Measurements from ENCODE around the gene SLC16A13. TPM values are rescaled to one million over a fixed set of nuclear protein-coding genes. Genes with fewer than 3 reads are reported as not detected.
"Not testable (repeated sequence)": the region's sequence is repeated elsewhere in the genome, so short reads cannot be mapped to it uniquely, and the experiment has no call there.

SLC16A13 gene, protein sequence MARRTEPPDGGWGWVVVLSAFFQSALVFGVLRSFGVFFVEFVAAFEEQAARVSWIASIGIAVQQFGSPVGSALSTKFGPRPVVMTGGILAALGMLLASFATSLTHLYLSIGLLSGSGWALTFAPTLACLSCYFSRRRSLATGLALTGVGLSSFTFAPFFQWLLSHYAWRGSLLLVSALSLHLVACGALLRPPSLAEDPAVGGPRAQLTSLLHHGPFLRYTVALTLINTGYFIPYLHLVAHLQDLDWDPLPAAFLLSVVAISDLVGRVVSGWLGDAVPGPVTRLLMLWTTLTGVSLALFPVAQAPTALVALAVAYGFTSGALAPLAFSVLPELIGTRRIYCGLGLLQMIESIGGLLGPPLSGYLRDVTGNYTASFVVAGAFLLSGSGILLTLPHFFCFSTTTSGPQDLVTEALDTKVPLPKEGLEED
- 1 to 10 TPM; 3.4 to 5.2 (median 4.2) TPM for polyA plus RNA-seq (ENCODE audit: insufficient read depth in 1 of 5, insufficient read length in 5 of 5, low replicate concordance in 1 of 5)
- long read RNA-seq, donor 1, partial matches to known transcripts, result 0 of 3 reads
- long read RNA-seq, donor 1, other reads (novel, unspliced or antisense), result 0 of 3 reads
- long read RNA-seq, donor 2, partial matches to known transcripts, result 0 of 1 reads
- long read RNA-seq, donor 2, other reads (novel, unspliced or antisense), result 0 of 1 reads
- long read RNA-seq, donor 3, partial matches to known transcripts, result 0 of 1 reads
- long read RNA-seq, donor 3, other reads (novel, unspliced or antisense), result 0 of 1 reads
- long read RNA-seq, donor 4, result 0 reads
- long read RNA-seq, donor 5, partial matches to known transcripts, result 0 of 1 reads
- long read RNA-seq, donor 5, other reads (novel, unspliced or antisense), result 0 of 1 reads
- long read RNA-seq, donor 6, partial matches to known transcripts, result 0 of 1 reads
- long read RNA-seq, donor 6, other reads (novel, unspliced or antisense), result 0 of 1 reads
- long read RNA-seq, donor 7, partial matches to known transcripts, result 0 of 1 reads
- long read RNA-seq, donor 7, other reads (novel, unspliced or antisense), result 0 of 1 reads
- long read RNA-seq, donor 8, result 0 reads

DNA sequence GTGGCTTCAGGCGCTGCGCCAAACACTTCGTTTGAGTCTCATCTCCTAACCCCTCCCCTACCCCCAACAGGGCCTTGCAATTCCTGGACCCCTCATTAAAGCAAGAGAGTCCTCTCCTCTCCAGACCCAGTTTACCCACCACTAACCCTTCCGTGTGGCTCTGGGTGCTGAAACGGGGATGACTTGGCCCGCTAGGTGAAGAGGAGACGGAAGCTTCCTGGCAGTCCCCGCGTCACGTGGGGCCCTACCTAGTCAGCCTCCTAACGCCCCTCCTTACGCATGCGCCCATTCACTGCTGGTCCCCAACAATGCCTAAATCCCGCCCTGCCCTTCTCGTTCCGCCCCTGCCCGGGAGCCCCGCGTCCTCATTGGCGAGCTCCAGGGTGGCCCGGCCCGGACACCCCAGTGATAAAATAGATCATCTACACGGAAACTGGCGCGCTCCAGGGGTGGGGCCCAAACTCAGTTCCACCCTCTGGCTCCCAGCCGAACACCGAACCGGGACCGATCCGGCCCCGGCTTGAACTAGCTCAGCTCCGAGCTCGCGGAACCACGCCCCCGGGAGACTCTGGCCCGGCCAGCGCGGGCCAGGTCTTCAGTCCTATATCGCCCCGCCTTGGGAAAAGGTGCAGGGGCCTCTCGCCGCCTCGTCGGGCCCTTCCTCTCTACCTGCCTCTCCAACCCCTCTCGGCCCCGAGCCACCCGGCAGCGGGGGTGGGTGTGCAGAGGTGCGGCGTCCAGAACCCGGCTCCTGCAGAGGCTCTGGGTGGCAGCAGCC, at the start of gene SLC16A13:
Gene SLC16A13 (plus strand): TSS at position 425 of the 778 bp plus-strand sequence. CDS start 368 bp downstream, outside the sequence.
- peak; percentile 90 to 93 for DNase-seq

DNA sequence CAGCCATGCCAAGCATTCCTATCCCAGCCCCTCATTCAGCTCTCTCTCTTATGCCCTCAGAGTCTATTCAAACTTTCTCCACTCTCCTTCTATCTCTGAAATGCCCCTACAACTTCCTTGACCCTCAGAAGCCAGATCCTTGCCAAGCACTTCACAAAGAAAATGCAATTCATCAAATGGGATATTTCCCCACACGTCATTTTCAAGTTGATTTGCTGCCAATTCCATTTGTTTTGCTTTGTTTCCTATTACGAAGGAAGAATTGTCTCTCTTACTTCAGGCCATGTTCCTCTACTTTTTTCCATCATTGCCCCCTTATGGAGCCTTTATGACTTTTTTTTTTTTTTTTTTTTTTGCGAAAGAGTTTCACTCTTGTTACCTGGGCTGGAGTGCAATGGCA, 49.1 kb upstream of the SLC16A13 start:
- DNase-seq, result peak; percentile 35 to 37

DNA sequence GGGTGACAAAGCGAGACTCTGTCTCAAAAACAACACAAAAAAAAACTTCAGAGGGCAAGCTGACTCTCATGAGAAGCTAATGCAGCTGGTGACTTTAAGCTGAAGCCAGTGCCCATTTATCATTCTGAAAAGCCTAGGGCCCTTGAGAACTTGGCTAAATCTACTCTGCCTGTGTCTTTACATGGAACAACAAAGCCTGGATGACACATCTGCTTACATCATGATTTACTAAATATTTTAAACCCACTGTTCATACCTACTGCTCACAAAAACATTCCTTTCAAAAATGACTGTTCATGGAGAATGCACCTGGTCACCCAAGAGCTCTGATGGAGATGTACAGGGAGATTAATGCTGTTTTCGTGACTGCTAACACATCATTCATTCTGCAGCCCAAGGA, 46.0 kb upstream of the SLC16A13 start:
- no peak for DNase-seq

DNA sequence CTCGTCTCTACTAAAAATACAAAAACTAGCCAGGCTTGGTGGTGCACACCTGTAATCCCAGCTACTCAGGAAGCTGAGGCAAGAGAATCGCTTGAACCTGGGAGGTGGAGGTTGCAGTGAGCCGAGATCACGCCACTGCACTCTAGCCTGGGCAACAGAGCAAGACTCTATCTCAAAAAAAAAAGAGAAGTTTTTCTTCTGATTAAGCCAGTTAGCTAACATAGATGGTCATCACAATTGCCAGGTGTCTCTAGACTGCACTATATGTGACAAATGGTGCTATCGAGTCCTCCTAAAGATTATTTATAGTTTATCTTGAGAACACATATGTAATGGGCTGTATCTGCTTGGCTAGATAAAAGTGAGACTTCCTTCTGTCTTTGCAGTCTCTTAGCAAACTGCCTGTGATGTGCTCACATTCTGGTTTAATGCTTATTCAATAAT, 42.2 kb upstream of the SLC16A13 start:
- not testable (repeated sequence) for DNase-seq

GRCh38 chr17:6994118-6994598, 41.7 kb upstream of the SLC16A13 start:
- DNase-seq, result no peak

- no peak for DNase-seq
Measured at GRCh38 chr17:6994666-6995256, 41.1 kb upstream of the SLC16A13 start.

DNA sequence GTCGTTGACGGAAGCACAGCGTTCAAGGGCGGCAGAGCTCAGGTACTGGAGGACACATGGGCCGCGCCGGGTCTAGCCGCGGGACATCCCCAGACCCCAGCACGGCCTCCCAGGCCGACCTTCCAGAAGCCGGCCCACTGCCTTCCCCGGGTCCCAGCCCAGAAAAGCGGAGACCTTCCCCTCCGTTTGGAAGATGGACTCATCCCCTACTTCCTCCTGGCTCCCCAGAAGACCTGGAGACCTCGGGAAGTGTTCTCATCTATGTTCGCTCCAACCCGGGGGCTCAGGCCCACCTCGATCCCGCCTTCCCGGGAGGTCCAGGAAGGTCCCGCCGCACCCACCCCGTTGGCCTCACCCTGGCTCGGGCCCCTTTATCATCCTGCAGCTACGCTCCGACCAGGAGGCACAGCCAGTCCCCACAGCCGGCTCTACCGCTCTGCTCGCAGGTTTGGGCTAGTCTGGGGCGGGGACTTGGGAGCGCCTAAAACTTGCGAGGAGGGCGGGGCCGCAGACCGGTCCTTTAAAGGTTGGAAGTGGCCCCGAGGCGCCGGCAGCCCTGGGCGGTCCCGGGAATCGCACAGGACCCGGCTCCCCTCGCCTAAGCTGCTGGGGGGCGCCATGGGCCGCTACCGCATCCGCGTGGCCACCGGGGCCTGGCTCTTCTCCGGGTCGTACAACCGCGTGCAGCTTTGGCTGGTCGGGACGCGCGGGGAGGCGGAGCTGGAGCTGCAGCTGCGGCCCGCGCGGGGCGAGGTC, 40.1 kb upstream of the SLC16A13 start, which contains the start of gene ALOX12:
Gene ALOX12 (plus strand): TSS at position 550 of the 756 bp plus-strand sequence. CDS start 69 bp downstream, at position 619.
- no peak for DNase-seq

- DNase-seq, result no peak
Measured at GRCh38 chr17:6996256-6997011, 39.4 kb upstream of the SLC16A13 start.

- DNase-seq, result no peak
Measured at GRCh38 chr17:6997171-6997570, 38.6 kb upstream of the SLC16A13 start.

DNA sequence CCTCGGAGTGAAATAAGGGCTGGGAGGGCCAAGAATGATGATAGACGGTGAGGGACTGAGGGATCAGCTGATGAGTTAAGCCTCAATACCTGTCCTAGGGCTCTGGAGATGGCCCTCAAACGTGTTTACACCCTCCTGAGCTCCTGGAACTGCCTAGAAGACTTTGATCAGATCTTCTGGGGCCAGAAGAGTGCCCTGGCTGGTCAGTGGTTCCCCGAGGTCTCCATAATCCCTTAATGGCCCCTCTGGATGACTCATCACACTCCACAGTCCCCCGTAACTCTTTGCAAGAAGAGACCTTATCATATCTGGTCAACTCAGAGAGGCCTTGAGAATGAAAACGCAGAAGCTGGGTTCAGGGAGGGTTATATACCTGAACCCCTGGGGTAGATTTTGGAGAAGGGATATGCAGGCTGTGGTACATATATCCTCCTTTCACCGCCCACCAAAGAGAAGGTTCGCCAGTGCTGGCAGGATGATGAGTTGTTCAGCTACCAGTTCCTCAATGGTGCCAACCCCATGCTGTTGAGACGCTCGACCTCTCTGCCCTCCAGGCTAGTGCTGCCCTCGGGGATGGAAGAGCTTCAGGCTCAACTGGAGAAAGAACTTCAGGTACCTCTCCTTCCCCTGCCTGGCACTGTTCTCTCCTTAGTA, 36.8 kb upstream of the SLC16A13 start:
- DNase-seq, result no peak

GRCh38 chr17:7001318-7001961, 34.4 kb upstream of the SLC16A13 start:
- no peak for DNase-seq

DNA sequence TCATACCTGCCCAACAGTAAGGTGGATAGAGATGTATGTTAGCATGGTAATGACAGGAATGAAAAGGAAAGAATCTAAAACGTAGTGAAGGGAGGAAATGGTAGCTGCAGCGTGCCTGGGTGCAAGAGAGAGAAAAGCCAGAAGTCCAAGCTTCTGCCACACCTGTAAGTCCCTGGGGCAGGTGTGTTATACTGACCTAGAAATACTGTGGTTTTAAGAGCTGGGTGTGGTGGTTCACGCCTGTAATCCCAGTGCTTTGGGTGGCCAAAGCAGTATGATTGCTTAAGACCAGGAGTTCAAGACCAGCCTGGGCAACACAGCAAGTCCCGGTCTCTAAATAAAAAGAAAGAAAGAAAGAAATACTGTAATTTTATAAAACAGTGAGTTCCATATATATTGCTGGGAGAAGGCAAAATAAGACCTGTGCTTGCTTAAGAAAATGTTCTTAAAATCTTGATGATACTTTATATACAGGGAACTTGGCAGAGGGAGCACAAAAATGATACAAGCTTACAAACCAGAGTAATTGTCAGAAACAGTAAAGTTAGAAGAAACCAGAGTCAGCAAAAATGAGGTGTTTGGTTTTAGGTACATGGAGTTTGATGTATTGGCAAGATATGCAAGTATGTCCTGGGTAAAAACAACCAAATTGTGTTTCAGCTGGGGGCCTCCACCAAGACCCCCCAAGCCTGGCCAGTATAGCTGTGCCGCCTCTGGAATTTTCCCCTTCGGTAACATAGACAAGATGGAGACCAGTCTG, 33.3 kb upstream of the SLC16A13 start:
- no peak for DNase-seq

GRCh38 chr17:7003745-7004144, 32.1 kb upstream of the SLC16A13 start:
- DNase-seq, result no peak

GRCh38 chr17:7004398-7005253, 31.2 kb upstream of the SLC16A13 start:
- DNase-seq, result no peak

GRCh38 chr17:7005716-7006115, 30.1 kb upstream of the SLC16A13 start:
- DNase-seq, result no peak

GRCh38 chr17:7007143-7007542, 28.7 kb upstream of the SLC16A13 start:
- no peak for DNase-seq

All from right lung (tissue), 10 donors.